NCI-H2107 (cell line): ENCODE results near the gene CEP43.

Source experiments
- DNase-seq: peaks from one replicate; lab custom pipeline; 2025; lab: John Stamatoyannopoulos, UW

The CEP43 gene

DNA sequence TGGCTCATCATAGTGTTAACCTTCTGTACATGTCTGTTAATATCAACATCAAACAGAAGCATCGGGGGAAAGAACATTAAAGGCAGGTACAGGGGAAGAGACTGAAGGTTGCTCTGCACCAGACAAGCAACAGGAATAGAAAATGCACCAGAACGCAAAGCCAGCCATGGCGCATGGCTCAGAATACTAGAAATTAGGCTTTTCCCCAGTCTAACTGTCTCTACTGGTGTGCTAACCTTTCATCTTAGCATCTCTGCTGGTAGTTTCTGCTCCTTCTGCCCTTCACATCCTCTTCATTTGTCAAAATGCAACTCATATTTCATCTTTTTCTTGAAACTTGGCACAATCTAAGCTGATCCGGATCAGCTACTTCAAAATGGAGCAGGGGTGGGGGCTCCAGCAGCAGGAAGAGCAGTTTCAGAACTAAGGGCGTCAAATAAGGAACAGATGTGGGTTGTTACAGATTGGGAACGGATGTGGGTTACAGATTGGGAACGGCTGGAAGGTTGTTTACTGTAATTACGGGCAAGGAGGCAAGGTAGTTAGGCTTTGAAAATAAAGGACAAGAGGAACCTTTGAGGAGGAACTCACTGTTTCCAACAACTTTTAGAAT is 29.7 kb upstream of the CEP43 start:
- no peak for DNase-seq

DNA sequence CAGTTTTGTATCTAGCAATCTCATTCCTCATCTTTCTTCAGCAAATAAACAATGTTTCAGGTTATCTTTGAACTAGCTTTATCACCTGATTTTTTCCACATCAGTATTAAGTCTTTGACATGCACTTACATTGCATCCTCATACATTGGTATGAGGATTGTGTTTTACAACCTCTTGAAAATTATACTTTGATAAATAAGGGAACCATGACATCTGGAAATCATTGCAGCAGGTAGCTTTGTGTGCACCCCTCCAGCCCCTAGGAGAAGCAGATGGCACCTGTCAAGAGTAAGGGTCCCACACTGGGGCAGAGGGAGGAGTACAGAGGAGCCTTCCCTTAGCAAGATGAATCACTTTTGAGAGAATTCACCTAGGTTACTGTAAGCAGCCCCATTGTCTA is 29.1 kb upstream of the CEP43 start:
- no peak for DNase-seq

DNA sequence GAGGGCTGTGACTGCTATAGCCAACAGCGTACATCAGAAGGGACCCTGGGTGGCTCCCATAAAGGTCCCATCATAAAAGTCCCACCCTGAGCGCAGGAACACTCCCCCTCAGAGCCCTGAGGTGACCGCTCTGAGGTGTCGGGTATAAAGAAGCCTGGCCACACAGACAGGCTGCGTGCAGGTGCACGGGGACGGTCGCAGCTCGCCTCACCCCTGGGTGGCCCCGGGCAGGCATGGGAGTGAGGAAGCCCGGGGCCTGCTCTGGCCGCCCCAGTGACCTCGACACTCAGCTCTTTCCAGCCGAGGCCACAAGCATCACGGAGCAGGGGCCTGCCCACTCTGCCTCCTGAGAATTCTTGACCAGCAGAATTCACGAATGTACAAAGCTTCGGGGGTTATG is 28.4 kb upstream of the CEP43 start:
- no peak for DNase-seq

GRCh38 chr6:166971271-166971670 is 27.9 kb upstream of the CEP43 start:
- DNase-seq = no peak

DNA sequence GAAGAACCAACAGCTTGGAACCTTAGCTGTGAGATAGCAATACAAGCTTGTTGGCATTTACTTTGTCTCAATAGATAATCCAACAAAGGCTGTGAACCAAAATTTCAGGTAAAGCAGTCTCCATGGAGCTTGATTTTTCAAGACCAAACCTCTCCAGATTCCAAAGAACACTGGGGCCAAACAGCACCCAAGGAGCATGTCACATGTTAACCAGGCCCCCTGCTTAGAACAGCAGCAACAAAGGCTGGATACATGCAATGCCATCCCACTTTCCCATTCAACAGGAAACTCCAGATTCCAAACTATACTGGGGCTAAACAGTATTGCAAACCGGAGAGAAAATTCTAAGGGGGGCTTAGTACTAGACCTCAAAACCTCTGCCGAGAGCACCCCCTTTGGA is 27.1 kb upstream of the CEP43 start:
- no peak for DNase-seq

DNA sequence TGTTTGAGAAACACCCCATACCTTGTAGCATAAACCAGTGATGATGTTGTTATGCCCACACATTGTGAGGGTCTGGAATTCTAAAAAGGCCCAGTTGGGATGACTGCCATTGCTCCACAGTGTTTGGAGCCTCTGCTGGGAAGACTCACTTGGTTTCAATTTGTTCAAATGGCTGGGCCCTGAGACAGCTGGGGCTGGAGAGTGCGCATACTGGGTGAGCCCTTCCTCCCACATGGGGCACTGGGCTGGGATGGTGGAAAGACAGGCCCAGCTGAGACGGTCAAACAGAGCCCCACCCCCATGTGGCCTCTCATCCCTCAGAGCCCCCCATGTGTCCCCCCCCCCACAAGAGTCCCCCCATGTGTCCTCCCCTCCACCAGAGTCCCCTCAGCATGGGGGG is 22.6 kb upstream of the CEP43 start:
- no peak for DNase-seq

- DNase-seq = no peak
These were observed 21.3 kb upstream of the CEP43 start for GRCh38 chr6:166977621-166978525.

GRCh38 chr6:166980738-166981137 is 18.5 kb upstream of the CEP43 start:
- DNase-seq = no peak

DNA sequence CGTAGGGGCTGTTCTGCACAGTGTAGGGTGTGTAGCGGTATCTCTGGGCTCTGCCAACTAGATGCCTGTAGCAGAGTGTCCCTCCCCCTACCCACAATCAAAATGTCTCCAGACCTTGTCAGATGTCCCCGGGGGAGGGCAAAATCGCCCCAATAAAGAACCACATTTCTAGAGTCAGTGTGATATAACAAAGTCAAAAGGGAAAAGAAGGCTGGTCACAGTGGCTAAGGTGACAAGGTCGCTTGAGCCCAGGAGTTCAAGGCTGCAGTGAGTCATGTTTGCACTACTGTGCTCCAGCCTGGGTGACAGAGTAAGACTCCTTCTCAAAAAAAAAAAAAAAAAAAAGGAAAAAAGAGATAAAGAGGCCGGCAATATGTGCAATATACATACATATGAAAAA is 11.7 kb upstream of the CEP43 start:
- no peak for DNase-seq

DNA sequence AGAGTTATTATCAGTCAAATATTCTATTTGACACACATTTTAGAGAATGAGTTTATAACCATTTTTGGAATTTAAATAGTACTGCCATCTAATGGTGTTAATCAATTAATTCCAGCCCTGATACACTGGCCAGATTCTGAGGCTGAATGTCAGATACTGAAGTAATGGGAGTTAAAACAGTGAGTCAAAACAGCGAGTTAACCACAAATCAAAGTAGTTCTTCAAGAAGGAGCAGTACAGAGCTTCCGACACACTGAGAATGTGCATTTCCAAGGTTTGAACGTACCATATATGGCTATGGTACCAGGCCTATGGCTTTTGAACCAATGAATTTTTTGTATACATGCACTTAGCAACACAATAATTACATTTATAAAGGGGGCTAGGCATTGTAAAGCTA is 11.3 kb upstream of the CEP43 start:
- DNase-seq = no peak

GRCh38 chr6:166988674-166989201 is 10.5 kb upstream of the CEP43 start:
- no peak for DNase-seq

GRCh38 chr6:166989427-166990032 is 9.7 kb upstream of the CEP43 start:
- DNase-seq = no peak

DNA sequence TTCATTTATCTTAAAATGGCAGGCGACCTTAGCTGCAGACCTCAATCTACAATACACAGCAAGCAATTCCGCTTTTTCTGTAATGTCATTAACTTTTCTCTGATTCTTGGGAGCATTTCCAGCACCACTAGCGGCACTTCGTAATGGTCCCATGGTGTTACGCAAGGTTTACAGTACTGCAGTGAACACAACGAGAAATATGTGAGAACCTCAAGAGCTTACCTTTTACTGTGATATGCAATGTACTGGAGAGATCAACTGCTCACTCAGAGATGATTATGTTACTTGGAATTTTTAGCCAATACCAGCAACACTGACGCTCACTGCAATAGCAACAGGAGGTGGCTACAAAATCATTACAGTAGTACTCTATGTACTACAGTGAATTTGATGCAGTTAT is 2.8 kb upstream of the CEP43 start:
- DNase-seq = no peak

- no peak for DNase-seq
These were observed 1.8 kb upstream of the CEP43 start for GRCh38 chr6:166997348-166997747.

DNA sequence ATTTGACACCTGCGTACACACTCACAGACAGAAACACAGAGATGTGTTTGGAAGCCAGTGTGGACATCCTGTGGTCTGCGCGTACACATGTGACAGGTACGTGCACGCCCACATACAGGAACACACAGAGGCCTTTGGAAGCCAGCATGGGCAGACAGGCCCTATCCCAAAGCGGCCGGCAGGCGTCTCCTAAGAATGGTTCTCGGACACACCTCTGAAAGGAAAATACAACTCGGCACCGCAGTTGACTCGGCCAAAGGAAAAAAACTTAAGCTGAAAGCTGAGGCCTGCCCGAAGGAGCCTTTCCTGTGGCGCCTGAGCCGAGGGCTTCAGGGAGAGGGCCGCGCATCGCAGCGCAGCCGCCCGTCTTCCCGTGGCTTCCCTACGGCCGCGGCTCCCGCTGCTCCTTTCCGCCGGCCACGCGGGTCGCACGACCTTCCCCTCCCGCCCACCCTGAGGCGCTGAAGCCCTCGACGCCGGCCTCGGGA is 1.4 kb upstream of the CEP43 start:
- DNase-seq = no peak

- DNase-seq = no peak
These were observed 697 bp upstream of the CEP43 start for GRCh38 chr6:166998256-166999144.

DNA sequence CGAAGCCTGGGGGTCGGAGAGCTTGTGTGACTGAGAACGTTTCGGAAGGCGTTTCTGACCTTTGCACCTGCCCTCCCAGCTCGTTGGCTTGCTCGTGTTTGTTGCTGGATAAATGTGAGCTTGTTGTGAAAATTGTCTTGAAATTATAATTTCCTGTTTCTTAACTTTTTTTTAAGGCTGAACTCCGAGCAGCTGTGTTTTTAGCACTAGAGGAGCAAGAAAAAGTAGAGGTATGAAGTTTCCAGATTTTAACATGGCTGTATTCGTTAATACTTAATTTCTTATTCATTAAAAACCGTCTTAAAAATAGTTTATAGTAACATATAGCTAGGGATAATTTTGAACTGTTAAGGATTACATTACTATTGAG is 672 bp downstream of the CEP43 start:
- no peak for DNase-seq

DNA sequence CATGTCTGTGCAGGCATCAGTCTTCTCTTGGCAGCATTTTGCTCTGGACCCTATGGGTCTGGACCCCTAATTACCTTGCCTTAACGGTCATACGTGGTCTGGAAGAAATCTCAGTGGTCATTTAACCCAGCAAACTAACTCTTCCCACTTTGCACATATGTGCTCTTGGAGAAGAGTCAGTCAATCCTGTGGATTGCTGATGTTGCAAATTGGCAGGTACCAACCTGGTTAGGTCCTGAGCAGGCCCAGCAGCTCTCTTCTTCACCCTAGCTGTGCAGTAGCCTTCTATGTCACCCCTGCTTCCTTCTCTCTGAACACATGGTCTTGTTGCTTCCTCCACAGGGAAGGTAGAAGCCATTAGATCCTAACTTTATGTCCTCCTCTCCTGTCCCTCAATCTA is 1.6 kb downstream of the CEP43 start:
- DNase-seq = no peak

- no peak for DNase-seq
These were observed 6.4 kb downstream of the CEP43 start for GRCh38 chr6:167005350-167006159.

GRCh38 chr6:167007985-167008384 is 8.8 kb downstream of the CEP43 start:
- DNase-seq = no peak

DNA sequence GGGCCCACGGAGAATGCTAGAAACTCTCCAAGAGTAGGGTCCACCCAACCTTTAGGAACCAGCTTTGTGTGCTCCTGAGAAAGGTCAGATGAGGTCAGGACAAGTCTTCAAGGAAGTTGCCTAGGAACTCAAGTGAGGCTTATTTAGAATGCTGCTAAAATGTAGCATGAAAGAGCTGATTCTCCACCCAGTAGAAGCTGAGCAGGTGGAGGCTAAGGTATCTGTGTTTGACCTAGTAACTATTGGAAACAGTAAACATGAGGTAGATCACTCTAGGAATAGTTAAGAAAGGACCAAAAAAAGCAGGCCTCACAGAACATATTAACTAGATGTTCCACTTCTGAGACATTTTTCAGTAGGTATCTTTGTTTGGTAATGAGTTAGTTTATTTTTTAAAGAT is 13.9 kb downstream of the CEP43 start:
- DNase-seq = no peak
